Tibial artery (tissue), 4 donors: ENCODE measurements around the gene CFAP92.
A peak's percentile ranks its signal among the peaks of the same experiment; 100 is the strongest.

ENCODE experiments used
- DNase-seq, 2 donors: peaks; one replicate each; pipeline ENCODE4 v3.0.0-alpha.2; 2019
- H3K27ac ChIP-seq, 2 donors: fragments of 200-600 bp; sonication (generic) in 1 of 2; 1 replicate in 1 of 2; 2 replicates in 1 of 2; pipeline ENCODE4 v1.5.1; 2018 to 2019; ENCODE audit warnings: mild to moderate bottlenecking in 1 of 2
- H3K27me3 ChIP-seq, 2 donors: fragments of 200-600 bp; sonication (generic) in 1 of 2; one replicate each; pipeline versions ENCODE4 v1.5.1 to v1.6.0; 2016 to 2019
- H3K36me3 ChIP-seq, 3 donors: fragments of 200-600 bp; sonication (generic) in 2 of 3; one replicate each; pipeline ENCODE4 v1.5.1; 2016 to 2019; ENCODE audit warnings: mild to moderate bottlenecking in 2 of 3
- H3K4me1 ChIP-seq, 4 donors: fragments of 200-600 bp; sonication (generic) in 2 of 4; 1 replicate in 3 of 4; 2 replicates in 1 of 4; pipeline ENCODE4 v1.5.1; 2016 to 2019
- H3K4me3 ChIP-seq, 2 donors: fragments of 200-600 bp; sonication (generic) in 1 of 2; 1 replicate in 1 of 2; 2 replicates in 1 of 2; pipeline ENCODE4 v1.5.1; 2018 to 2019; ENCODE audit warnings: mild to moderate bottlenecking in 2 of 2
- H3K9me3 ChIP-seq, 3 donors: fragments of 200-600 bp; sonication (generic) in 1 of 3; one replicate each; pipeline ENCODE4 v1.5.1; 2016 to 2019
- intact Hi-C: fragments of 100-400 bp; cut with DNase I; formaldehyde crosslinking; loops from one replicate; pipeline ENCODE4 v1.15.0; 2023; ENCODE audit warnings: low total_unique reads
- TF ChIP-seq, protein P1 (sequence below), 2 experiments: fragments of 200-600 bp in 1 of 2; fragments of 450-650 bp in 1 of 2; IDR thresholded peaks; one replicate each; pipeline ENCODE4 v1.5.1; 2017 to 2019; ENCODE audit warnings: antibody characterized with exemption in 2 of 2, mild to moderate bottlenecking in 1 of 2, moderate library complexity in 1 of 2

The CFAP92 gene

DNA sequence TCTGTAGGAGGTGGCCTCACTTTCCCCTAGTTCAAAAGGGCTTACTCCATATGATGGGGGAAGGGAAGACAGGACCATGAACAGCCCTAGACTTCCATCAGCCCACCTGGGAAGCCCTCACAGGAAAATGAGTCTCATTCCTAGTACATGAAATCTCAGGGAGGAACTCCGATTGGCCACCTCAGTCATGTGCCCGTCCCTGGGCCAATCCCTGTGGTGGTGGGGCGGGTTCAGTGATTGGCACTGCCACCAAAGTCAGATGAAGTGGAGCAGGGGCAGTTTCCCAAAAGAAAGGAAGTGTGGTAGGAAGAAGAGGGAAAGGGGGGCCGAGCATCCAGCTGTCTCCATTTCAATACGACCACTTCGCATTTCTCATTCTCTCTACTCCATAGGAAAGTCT is 40.8 kb upstream of the CFAP92 start:
- TF ChIP-seq, protein P1, sequence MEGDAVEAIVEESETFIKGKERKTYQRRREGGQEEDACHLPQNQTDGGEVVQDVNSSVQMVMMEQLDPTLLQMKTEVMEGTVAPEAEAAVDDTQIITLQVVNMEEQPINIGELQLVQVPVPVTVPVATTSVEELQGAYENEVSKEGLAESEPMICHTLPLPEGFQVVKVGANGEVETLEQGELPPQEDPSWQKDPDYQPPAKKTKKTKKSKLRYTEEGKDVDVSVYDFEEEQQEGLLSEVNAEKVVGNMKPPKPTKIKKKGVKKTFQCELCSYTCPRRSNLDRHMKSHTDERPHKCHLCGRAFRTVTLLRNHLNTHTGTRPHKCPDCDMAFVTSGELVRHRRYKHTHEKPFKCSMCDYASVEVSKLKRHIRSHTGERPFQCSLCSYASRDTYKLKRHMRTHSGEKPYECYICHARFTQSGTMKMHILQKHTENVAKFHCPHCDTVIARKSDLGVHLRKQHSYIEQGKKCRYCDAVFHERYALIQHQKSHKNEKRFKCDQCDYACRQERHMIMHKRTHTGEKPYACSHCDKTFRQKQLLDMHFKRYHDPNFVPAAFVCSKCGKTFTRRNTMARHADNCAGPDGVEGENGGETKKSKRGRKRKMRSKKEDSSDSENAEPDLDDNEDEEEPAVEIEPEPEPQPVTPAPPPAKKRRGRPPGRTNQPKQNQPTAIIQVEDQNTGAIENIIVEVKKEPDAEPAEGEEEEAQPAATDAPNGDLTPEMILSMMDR (IDR thresholded peaks at IDR 0.05), result no peak
- DNase-seq, result peak in 1 of 2 donors; percentile 21
- Histone ChIP-seq H3K36me3 (no peaks in the 10 kb centered on the region), H3K27me3 (peaks cover 0 to 10% of the 10 kb centered on the region in 2 donors), H3K9me3 (no peaks in the 10 kb centered on the region), H3K4me1 (peaks cover 0 to 5% (median 0%) of the 10 kb centered on the region in 4 donors), H3K4me3 (no peak overlapping the region), H3K27ac (no peak overlapping the region)
- intact Hi-C loops, result loop anchor here (10.0 kb wide), 1 partner anchor 60 kb away; no protein-coding TSS in a partner anchor

DNA sequence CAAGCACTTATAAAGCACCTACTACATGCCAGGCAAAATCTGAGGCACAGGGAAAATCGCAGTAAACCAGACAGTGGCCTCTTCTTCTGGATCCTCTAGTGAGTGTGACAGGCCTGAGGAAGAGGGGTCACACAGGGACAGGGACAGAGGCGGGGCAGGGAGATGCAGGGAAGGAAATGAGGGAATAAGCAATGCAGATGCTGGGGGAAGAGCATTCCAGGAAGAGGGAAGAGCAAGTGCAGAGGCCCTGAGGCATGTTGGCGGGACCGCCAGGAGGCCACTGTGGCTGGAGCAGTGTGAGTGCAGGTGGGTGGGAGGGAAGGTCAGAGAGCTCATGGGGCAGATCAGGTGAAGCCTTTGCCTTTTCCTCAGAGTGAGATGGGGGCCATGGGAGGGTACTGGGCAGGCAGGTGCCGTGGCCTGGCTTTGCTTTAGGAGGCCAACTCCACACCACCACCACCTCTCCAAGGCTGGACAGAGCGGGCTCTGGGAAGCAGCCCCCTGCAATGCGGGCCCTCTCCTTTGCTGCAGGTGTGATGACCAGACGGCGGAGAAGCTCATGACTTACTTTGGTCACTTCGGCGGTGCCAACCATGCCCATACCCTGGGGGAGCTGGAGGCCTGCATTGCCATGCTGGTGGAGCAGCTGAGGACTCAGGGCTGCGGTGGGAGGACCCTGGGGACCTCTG is 39.9 kb upstream of the CFAP92 start:
- Histone ChIP-seq H3K4me1 (no peaks in the 10 kb centered on the region), H3K36me3 (no peaks in the 10 kb centered on the region), H3K9me3 (no peaks in the 10 kb centered on the region), H3K27ac (no peak overlapping the region), H3K27me3 (peaks cover 0 to 1% of the 10 kb centered on the region in 2 donors), H3K4me3 (no peak overlapping the region)
- DNase-seq, result peak in 1 of 2 donors; percentile 49
- intact Hi-C loops, result loop anchor here (10.0 kb wide), 1 partner anchor 61 kb away; no protein-coding TSS in a partner anchor
- TF ChIP-seq, protein P1 (IDR thresholded peaks at IDR 0.05), result no peak

DNA sequence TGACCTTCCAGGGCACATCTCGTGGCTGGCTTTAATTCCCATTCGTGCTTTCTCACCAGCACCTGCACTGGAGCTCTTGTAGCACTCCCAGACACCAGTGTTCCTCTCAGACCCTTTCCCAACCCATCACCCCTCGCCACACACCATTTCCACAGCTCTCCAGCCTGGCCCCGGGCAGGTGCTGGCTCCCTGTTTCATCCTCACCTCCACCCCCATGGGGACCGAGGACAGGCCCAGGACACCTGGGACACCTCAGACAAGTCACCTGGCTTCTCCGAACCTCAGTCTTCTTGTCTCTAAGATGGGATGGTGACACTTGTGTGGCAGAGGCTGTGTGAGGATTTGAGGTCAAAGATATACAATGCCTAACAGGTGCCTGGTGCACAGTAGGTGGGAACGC is 39.3 kb upstream of the CFAP92 start:
- Histone ChIP-seq H3K27ac (no peak overlapping the region), H3K27me3 (no peaks in the 10 kb centered on the region), H3K4me3 (no peak overlapping the region), H3K4me1 (no peaks in the 10 kb centered on the region), H3K9me3 (no peaks in the 10 kb centered on the region), H3K36me3 (no peaks in the 10 kb centered on the region)
- intact Hi-C loops, result loop anchor here (10.0 kb wide), 1 partner anchor 62 kb away; no protein-coding TSS in a partner anchor
- TF ChIP-seq, protein P1 (IDR thresholded peaks at IDR 0.05), result no peak
- DNase-seq, result peak in 1 of 2 donors; percentile 51

DNA sequence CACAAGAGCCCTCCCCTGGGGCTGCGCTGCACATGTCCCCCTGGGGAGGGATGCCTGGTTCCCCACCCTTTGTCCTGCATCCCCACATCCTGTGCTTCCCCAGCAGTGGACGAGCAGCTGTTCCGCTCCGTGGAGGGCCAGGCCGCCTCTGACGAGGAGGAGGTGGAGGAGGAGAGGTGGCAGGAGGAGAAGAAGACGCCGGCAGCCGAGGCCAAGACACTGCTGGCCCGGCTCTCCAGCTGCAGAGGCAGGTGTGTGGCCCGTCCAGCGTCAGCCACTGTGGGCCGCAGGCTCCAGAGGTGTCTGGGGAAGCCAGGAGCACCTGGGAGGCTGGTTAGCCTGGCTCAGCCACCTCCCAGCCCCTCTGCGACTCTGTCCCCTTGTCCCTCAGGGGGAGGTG is 38.8 kb upstream of the CFAP92 start:
- no peak overlapping the region for H3K4me3 ChIP-seq
- no peak overlapping the region for H3K27ac ChIP-seq
- DNase-seq, result no peak
- no peaks in the 10 kb centered on the region for H3K36me3 ChIP-seq
- H3K27me3 ChIP-seq, result no peaks in the 10 kb centered on the region
- intact Hi-C loops, result loop anchor here (10.0 kb wide), 1 partner anchor 62 kb away; no protein-coding TSS in a partner anchor
- TF ChIP-seq, protein P1 (IDR thresholded peaks at IDR 0.05), result no peak
- H3K9me3 ChIP-seq, result no peaks in the 10 kb centered on the region
- no peaks in the 10 kb centered on the region for H3K4me1 ChIP-seq

DNA sequence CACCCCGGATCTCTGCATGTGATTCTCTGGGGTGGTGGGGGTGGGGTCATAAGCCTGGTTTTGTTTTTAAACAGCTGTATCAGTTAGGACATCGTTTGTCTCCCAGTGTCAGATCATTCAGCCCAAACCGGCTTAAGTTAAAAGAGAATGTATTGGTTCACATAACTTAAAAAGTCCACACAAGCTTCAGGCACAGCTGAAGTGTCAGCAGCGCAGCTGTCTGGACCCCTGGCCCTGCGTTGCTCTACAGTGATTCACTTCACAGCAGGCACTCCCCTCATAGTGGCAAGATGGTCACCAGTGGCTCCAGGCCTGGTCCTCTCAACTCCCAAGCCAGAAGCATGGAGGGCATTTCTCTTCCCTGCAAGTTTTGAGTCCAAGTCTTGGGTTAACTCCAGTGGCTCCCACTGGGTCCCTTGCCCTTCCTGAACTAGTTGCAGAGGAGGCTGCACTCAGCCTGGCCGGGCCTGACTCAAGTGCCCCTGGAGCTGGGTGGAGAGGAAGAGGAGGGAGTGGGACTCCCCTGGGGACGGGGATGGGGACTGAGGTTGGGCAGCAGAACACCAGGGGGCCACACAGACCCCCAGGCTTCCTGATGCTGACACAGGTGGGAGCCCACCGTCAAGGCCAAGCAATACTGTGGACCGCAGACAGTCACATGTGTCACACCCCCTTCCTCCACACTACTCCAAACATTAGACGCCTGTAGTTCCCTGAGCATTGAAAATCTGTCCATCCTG is 37.8 kb upstream of the CFAP92 start:
- peak in 1 of 2 donors; percentile 47 for DNase-seq
- no peak overlapping the region for H3K27ac ChIP-seq
- H3K27me3 ChIP-seq, result no peaks in the 10 kb centered on the region
- no peaks in the 10 kb centered on the region for H3K9me3 ChIP-seq
- no peak overlapping the region for H3K4me3 ChIP-seq
- H3K36me3 ChIP-seq, result no peaks in the 10 kb centered on the region
- H3K4me1 ChIP-seq, result peaks cover 0 to 8% (median 6%) of the 10 kb centered on the region in 4 donors
- TF ChIP-seq, protein P1 (IDR thresholded peaks at IDR 0.05), result no peak
- intact Hi-C loops, result loop anchor here (10.0 kb wide), 1 partner anchor 63 kb away; no protein-coding TSS in a partner anchor
